GM21360 (cell line): ENCODE results near the gene USP8.
"Not testable (repeated sequence)": the region's sequence is repeated elsewhere in the genome, so short reads cannot be mapped to it uniquely, and the experiment has no call there.

Experiments
- ATAC-seq: cut with Tn5 transposase; IDR thresholded peaks from one replicate; pipeline ENCODE4 v1.9.1; 2021; ENCODE audit warnings: mild to moderate bottlenecking, moderate library complexity; ENCODE audit not compliant: unreplicated experiment

USP8 gene

DNA sequence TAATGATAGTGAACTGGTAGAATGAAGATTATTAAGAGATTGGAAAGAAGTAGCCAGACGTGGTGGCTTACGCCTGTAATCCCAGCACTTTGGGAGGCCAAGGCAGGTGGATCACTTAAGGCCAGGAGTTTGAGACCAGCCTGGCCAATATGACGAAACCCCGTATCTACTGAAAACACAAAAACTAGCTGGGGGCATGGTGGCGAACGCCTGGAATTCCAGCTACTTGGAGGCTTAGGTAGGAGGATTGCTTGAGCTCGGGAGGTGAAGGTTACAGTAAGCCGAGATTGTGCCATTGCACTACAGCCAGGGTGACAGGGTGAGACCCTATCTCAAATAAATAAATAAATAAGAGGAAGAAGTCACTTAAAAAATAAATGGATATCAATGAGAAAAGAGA is 14.0 kb downstream of the USP8 start:
- ATAC-seq: no peak

DNA sequence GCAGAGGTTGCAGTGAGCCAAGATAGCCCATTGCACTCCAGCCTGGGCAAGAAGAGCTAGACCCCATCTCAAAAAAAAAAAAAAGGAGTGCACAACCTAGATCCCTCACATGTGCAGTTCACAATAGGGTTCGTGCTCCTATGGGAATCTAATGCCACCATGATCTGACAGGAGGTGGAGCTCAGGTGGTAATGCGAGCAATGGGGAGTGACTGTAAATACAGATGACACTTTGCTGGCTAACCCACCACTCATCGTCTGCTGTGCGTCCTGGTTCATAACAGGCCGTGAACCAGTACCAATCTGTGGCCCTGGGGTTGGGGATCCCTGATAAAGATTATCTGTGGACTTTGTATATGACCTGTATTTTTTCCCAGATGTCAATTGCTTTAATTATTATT is 16.7 kb downstream of the USP8 start:
- no peak for ATAC-seq

DNA sequence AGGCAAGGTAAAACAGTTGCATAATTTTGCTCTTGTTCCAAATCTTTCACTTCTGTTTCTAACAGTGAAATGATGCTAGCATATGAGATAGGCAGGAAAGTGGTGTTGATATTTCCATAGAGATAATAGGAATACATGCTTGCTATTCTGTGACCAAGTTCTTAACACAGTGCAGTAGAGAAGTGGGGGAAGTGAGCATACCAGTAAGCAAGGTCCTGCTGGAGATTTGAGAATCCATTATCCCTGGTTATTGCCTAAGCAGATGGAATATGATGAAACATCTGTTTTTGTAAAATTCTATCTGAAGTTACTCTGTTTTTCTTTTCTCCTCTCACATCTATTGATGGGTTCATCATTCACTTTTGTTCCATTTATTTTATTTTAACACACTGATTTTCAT is 28.7 kb downstream of the USP8 start:
- ATAC-seq: no peak

GRCh38 chr15:50458348-50459112 is 34.3 kb downstream of the USP8 start:
- no peak for ATAC-seq

DNA sequence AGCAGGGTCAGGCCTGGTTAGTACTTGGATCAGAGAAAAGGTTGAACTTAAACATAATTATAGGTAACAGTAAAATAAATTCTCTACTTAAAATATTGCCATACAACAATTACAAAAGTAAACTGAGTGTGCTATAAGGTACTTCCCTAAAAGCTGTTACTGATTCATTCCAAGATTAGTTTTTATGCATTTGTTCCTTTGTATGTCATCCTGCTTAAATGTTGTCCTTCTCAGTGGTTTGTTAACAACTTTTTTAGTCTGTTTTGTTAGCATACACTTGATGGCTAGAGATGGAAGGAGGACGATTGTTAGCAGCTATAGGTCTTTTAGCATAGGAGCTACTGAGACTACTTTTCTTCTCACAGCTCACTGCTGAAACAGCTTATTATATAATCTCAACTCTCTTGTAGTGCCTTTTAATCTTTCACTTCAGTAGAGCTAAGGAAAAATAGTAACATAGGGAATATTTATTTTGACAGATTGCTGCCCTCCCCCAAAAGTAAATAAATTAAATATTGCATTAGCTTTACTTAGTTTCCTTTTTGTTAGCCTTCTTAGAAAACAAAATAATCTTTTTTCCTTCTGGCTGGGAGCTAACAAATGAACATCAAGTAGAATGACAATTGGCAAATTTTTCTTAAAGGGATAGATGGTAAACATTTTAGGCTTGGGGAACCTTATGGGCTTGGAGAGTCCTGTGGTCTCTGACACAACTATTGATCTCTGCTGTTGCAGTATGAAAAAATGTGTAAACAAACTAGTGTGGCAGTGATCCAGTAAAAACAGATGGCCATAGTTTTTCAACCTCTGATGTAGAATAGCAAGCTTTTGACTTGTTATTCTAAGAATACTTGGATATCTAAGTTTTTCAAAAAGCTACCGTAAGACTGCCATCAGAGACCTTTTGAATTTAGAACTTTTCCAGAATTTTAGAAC is 39.5 kb downstream of the USP8 start:
- no peak for ATAC-seq

DNA sequence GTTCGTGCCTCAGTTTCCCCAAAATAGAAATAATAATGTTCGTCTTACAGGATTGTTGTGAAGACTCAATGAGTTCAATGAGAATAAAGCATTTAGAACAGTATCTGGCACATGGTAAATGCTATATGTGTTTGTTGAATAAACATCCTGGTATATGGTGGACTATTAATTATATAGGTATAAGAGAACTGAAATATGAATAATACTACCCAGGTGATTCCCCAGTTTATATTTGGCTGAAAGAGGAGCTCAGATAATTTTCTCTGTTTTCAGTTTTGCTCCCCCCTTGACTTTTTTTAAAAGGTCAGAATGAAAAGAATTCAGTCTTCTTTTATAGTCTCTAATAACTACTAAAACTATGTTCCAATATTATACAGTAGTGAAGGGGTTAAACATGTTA is 46.9 kb downstream of the USP8 start:
- no peak for ATAC-seq

DNA sequence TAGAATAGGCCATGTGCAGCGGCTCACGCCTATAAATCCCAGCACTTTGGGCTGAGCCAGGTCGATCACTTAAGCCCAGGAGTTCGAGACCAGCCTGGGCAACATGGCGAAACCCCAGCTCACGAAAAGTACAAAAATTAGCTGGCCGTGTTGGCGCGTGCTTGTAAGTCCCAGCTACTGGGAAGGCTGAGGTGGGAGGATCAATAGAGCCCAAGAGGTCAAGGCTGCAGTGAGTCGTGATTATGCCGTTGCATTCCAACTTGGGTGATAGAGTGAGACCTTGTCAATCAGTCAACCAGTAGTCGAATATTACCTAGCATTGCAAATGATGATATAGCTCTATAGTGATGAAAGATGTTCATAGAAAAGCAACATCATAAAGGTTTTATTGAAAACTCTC is 51.9 kb downstream of the USP8 start:
- ATAC-seq: no peak

GRCh38 chr15:50484781-50485180 is 60.6 kb downstream of the USP8 start:
- ATAC-seq: peak; percentile 73

DNA sequence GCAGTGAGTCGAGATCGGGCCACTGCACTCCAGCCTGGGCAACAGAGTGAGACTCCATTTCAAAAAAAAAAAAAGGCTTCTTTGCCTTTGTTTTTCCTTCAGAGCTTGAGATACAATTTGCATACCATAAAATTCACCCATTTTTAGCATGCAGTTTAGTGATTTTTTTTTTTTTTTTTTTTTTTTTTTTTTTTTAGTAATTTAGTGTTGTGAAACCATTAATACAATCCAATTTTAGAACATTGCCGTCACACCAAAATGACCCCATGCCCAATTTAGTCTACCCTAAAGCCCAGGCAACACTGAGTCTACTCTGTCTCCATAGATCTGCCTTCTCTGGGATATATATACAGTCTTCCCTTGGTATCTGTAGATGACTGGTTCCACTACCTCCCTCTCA is 61.2 kb downstream of the USP8 start:
- no peak for ATAC-seq

DNA sequence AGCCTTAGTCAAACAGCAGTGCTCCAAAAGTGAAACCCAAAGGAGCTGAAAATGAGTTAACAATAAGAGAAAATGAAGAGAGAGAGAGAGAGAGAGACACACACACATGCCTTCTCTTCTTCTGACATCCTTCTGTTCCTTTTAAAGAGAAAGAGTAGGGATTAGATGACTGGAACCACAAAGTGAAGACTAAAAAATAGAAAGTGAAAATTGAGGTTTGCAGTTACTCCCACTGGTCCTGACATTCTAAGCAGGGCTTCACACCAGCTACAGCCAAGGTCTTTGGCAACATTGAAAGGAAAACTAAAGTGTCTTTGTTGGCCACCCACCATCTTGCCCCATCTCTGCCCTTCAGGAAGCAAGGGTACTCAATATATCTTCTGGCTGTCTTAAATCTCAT is 63.1 kb downstream of the USP8 start:
- no peak for ATAC-seq

GRCh38 chr15:50493625-50494024 is 69.4 kb downstream of the USP8 start:
- no peak for ATAC-seq

DNA sequence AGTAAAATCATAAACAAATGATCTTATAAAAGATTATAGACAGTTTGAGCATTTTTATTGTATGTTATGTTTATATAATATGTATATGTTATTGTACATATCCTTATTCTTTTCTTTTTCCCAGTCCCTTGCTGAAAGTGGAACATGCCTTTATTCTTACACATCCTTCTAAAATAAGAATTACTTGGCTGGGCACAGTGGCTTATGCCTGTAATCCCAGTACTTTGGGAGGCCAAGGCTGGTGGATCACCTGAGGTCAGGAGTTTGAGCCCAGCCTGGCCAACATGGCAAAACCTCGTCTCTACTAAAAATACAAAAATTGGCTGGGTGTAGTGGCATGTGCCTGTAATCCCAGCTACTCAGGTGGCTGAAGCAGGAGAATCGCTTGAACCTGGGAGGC is 70.3 kb downstream of the USP8 start:
- not testable (repeated sequence) for ATAC-seq

DNA sequence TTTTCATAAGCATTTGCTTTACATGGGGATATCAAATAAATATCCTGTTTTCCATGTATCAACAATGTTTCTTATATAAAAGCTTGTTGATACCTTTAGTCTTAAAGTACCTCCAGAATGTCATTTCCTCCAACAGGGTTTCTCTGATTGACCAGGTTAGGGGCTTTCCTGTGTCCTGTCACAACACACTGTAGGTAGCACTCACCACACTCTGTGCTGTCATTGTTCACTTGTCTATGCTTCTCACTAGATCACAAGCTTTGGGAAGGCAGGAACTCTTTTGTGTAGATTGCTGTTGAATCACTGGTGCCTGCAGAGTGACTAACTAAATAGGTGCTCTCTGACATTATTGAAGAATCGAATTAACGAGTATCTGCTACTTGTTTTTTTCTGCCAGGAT is 72.5 kb downstream of the USP8 start:
- ATAC-seq: no peak

- no peak for ATAC-seq
Observed at GRCh38 chr15:50500352-50500751, 76.1 kb downstream of the USP8 start.

- no peak for ATAC-seq
Observed at GRCh38 chr15:50501815-50502214, 77.6 kb downstream of the USP8 start.

- no peak for ATAC-seq
Observed at GRCh38 chr15:50503144-50503543, 78.9 kb downstream of the USP8 start.

- not testable (repeated sequence) for ATAC-seq
Observed at GRCh38 chr15:50505656-50506055, 81.5 kb downstream of the USP8 start.

- ATAC-seq: no peak
Observed at GRCh38 chr15:50506121-50506520, 81.9 kb downstream of the USP8 start.

DNA sequence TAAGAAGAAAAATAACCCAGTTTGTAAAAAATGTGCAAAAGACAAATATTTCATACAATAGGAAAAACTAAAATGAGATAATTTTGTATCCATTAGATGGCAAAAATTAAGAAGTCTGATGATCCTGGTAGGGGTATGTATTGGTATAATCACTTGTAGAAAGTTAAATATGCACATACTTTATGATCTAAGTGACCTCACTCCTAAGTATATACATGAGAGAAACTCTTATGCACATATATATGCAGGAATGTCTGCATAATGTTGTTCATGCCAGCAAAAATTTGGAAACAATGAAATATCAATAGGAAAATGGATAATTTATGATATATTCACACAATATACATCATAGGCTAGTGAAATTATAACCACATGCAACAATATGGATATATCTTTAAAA is 88.8 kb downstream of the USP8 start:
- no peak for ATAC-seq

- no peak for ATAC-seq
Observed at GRCh38 chr15:50519740-50520425, 95.7 kb downstream of the USP8 start.

DNA sequence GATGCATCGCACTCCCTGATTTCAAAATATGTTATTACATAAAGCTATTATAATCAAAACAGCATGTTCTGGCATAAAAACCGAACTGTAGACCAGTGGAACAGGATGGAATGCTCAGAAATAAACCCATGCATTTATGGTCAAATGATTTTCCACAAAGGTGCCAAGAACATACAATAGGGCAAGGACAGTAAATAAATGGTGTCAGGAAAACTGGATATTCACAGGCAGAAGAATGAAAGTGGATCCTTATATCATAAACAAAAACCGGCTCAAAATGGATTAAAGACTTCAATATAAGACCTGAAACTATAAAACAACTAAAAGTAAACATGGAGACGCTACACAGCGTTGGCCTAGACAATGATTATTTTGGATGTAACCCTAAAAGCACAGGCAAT is 99.6 kb downstream of the USP8 start:
- no peak for ATAC-seq

GRCh38 chr15:50531163-50531562 is 107.0 kb downstream of the USP8 start:
- ATAC-seq: no peak
